Inflammatory macrophage treated with lipopolysaccharide for 1 hour (primary cell): ENCODE data around the gene NUMB.
"Not testable (repeated sequence)": the region's sequence is repeated elsewhere in the genome, so short reads cannot be mapped to it uniquely, and the experiment has no call there.

Source experiments
- DNase-seq, 2 donors: peaks; one replicate each; pipeline ENCODE4 v3.0.0-alpha.2; 2020 to 2022

NUMB gene

GRCh38 chr14:73463411-73463810 is 5.1 kb upstream of the NUMB start:
- peak; percentile 99 for DNase-seq

- DNase-seq, result no peak
Measured at GRCh38 chr14:73462815-73463214, 4.5 kb upstream of the NUMB start.

- peak; percentile 86 to 95 for DNase-seq
Measured at GRCh38 chr14:73462048-73462715, 3.8 kb upstream of the NUMB start.

DNA sequence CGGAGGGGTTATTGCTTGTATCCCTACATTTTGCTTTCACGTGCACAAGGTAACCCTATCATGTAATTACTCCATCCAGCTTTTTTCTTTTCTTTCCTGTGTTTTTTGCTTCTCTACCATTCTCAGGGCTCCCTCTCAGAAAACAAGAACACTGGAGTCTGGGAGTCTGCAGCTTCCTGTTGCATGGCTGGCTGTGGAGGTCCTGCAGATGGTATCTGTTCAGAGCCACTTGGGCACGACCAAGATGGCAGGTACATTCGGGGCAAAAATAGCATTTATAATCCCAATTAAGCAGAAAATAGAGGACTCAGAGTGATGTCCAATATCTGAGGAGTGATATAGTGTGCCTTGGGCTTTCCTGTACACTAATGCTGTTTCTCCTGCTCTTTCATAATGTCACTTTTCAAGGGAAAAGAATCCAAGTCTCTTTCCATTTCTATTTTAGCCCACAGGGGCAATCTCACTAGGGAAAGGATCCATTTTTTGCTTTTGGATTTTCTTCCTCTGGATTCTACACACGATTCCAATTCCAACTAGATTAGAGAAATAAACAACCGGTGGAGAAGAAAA is 3.2 kb upstream of the NUMB start:
- DNase-seq, result no peak

GRCh38 chr14:73460691-73461127 is 2.4 kb upstream of the NUMB start:
- peak in 1 of 2 donors; percentile 16 for DNase-seq

DNA sequence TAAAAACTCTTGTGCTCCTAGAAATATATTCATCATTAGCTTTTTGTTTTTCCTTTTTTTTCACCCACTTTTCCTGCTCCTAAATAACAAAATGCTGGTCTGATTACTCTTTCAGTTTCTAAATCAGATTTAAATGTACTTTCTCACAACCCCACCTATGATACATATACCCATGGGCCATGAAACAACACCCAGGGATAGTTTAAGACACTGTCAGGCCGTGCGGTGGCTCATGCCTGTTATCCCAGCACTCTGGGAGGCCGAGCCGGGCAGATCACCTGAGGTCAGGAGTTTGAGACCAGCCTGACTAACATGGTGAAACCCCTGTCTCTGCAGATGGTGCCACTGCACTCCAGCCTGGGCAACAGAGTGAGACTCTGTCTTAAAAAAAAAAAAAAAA is 1.6 kb upstream of the NUMB start:
- no peak for DNase-seq

- DNase-seq, result no peak
Measured at GRCh38 chr14:73457924-73458182, 493 bp downstream of the NUMB start.

- DNase-seq, result peak; percentile 68 to 78
Measured at GRCh38 chr14:73457041-73457923, 1.1 kb downstream of the NUMB start.

DNA sequence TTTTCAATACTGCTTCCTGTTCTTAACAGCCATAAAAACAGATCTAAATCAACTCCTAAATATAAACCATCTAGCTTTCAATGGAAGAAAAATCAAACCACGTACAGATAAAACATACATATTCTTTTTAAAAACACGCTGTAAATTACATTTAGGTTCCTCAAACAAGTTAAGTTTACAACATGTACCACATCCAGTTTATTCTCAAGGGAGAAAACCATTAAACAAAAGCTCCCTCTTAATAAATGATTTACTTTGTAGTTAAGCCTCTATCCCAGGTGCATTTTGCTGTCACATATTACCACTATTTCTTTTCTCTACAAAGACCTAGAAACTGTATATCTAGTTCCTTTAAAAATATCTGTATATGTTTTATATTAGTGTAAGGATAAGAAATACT is 3.1 kb downstream of the NUMB start:
- DNase-seq, result peak in 1 of 2 donors; percentile 15

- peak in 1 of 2 donors; percentile 37 for DNase-seq
Measured at GRCh38 chr14:73452341-73453186, 5.8 kb downstream of the NUMB start.

- no peak for DNase-seq
Measured at GRCh38 chr14:73443758-73444157, 14.6 kb downstream of the NUMB start.

GRCh38 chr14:73441286-73441685 is 17.1 kb downstream of the NUMB start:
- no peak for DNase-seq

DNA sequence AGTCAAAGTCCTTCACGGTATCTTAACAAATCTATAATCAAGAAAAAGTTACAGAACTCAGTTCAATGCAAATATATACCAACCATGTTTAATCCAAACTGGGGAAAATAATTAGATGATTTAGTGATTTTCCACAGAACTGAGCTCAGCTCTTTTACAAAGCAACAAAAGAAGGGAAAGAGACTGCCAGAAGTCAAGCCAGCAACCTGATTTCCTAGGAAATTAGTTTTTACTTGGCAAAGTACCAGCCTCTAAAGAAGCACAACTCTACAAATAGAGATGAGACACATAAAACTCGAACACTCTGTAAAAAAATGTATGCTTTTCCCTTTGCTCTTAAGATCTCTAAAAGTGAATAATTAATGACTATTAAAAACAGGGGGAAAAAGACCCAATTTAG is 19.4 kb downstream of the NUMB start:
- DNase-seq, result no peak

DNA sequence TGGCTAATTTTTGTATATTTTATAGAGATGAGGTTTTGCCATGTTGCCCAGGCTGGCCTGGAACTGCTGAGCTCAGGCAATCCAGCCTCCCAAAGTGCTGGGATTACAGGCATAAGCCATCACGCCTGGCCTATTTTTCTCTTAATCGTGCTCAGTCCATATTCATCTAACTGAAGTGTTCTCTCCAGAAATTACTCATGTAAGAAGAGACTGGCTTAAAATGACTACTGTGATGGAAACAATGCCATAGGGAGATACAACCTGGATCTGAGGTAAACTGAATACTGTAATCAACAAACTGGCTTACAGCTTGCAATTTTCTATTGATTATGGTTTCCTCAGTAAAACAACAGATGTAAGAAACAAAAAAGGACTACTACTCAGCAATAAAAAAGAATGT is 21.1 kb downstream of the NUMB start:
- no peak for DNase-seq

GRCh38 chr14:73432124-73432523 is 26.2 kb downstream of the NUMB start:
- DNase-seq, result no peak

DNA sequence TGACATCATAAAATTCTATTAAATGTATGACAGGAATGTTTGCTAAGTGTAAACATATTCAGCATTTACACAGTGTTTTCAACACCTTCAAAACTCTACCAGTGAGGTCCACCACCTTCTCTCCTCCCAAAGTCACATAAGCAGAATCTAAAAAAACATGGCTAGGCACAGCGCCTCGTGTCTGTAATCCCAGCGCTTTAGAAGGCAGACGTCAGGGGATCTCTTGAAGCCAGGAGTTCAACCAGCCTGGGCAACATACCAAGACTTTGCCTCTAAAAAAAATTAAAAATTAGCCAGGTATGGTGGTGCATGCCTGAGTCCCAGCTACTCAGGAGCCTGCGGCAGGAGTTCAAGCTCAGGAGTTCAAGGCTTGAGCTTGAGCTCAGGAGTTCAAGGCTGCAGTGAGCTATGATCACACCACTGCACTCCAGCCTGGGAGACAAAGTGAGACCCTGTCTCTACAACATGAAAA is 30.0 kb downstream of the NUMB start:
- DNase-seq, result no peak

DNA sequence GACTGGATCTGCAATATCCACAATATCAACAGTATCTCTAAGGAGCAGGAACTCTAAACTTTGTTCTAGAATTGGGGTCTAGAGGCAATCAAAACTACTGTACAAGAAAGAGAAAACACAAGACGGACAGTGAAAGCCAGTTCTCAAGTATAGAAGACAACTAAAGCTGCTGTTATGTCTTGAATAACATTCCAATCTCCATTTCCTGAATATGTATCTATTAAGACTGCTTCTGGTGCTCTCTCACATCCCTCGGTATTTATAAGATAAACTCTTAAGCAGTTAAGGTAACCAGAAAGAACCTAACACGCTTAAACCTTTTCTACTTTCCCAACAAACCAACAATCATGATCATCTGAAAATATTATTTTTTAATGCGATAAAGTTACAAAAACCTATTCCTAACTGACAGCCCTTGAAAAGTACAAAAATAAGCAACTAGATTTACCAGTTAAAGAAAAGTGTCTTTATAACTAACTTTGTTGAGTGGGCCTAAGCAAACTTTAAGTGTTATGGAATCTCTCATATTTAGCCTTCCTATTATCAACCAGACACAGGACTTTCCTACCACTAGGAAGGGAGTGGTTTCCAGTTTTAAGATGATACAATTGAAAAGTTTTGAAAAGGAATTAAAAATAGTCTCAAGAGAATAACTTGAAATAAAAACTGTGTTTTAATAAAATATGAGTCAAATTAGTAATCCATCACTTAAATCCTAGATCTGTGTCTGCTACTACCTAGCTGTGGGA is 30.7 kb downstream of the NUMB start:
- no peak for DNase-seq

- no peak for DNase-seq
Measured at GRCh38 chr14:73426877-73427276, 31.5 kb downstream of the NUMB start.

DNA sequence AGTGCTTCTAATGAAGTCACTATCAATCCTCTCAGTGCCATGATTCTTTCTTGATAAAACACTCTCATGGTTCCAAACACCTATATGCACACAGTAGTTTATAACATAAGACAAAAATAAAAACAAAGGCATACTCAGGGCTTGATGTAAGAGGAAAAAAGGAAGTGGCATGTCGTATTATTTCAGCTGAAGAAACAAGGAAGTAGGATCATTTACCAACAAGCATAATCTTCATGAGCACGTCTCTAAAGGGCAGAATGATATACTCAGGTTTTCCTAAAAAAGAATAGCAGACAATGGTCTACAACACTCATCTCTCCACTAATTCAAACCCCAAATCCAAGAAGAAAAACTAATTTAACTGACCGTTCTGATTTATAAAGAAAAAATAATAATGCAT is 33.9 kb downstream of the NUMB start:
- peak; percentile 53 to 60 for DNase-seq

- not testable (repeated sequence) for DNase-seq
Measured at GRCh38 chr14:73423092-73423491, 35.3 kb downstream of the NUMB start.

- DNase-seq, result no peak
Measured at GRCh38 chr14:73422515-73422914, 35.8 kb downstream of the NUMB start.

DNA sequence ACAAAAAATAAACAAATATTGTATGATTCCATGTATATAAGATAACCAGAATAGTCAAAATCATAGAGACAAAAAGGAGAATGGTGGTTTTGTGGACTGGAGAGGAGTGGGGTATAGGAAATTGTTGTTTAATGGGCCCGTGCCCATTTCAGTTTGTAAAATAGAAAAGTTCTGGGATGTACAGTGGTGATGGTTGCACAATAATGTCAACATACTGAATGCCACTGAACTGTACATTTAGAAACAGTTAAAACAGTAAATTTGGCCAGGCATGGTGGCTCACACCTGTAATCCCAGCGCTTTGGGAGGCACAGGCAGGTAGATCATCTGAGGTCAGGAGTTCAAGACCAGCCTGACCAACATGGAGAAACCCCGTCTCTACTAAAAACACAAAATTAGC is 40.1 kb downstream of the NUMB start:
- DNase-seq, result no peak
